Sigmoid colon (tissue), 3 donors: Measurements from ENCODE around the gene LST1.

ENCODE experiments used
- POLR2A ChIP-seq, 2 donors: fragments of 450-650 bp; IDR thresholded peaks; one replicate each; pipeline ENCODE4 v1.6.1; 2016; ENCODE audit warnings: antibody characterized with exemption in 2 of 2, mild to moderate bottlenecking in 2 of 2, moderate library complexity in 2 of 2
- TF ChIP-seq, protein P1 (sequence below), 4 experiments: fragments of 450-650 bp in 3 of 4; fragments of 200-600 bp in 1 of 4; IDR thresholded peaks; one replicate each; pipeline ENCODE4 v1.5.1; 2016 to 2019; ENCODE audit warnings: antibody characterized with exemption in 4 of 4, mild to moderate bottlenecking in 3 of 4, moderate library complexity in 2 of 4

DNA sequence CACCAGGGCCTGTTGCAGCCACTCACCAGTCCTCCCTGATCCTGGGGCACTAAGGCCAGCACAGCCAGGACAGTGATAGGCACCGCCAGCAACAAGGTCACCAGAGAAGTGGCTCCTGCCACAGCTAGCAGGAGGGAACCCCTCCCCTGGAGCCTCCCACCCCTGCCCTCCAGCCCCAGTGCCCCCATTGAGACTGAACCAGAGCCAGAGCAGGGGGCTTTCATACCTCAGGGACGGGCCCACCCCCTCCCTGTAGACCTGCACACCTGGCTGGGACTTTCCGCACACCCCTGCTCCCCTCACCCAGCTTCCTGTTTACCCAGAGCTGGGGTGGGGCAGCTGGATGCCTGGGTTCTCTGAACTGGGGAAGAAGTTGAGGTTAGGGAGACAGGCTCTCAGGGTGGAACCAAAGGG is 3.8 kb upstream of the LST1 start, which contains the start of gene LTB:
- TF ChIP-seq POLR2A (IDR thresholded peaks at IDR 0.05) = no peak
- TF ChIP-seq, protein P1, sequence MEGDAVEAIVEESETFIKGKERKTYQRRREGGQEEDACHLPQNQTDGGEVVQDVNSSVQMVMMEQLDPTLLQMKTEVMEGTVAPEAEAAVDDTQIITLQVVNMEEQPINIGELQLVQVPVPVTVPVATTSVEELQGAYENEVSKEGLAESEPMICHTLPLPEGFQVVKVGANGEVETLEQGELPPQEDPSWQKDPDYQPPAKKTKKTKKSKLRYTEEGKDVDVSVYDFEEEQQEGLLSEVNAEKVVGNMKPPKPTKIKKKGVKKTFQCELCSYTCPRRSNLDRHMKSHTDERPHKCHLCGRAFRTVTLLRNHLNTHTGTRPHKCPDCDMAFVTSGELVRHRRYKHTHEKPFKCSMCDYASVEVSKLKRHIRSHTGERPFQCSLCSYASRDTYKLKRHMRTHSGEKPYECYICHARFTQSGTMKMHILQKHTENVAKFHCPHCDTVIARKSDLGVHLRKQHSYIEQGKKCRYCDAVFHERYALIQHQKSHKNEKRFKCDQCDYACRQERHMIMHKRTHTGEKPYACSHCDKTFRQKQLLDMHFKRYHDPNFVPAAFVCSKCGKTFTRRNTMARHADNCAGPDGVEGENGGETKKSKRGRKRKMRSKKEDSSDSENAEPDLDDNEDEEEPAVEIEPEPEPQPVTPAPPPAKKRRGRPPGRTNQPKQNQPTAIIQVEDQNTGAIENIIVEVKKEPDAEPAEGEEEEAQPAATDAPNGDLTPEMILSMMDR (IDR thresholded peaks at IDR 0.05) = no peak
